Measurements from ENCODE around the gene ECHDC3. TPM values are rescaled to one million over a fixed set of nuclear protein-coding genes. Genes with fewer than 3 reads are reported as not detected.

Gene ECHDC3
- total and polyA plus RNA-seq, 10 of the 15 experiments (the other 5 are each of a cell fraction or from before 2014, with no cell fraction given), result 0.16 to 10.0 (median 6.0) TPM

Other genes starting within 250 kb of the ECHDC3 start
- gene USP6NL, start 130.7 kb upstream of the ECHDC3 start, total RNA-seq (2014; rRNA removed), result 25.8 and 32.1 TPM in 2 replicates
- gene USP6NL, start 130.7 kb upstream of the ECHDC3 start, total RNA-seq (2014; rRNA removed; fragmentation: Illumina TruSeq; extraction: Trizol), result 21.7 and 22.2 TPM in 2 replicates
- 25.0 and 27.7 TPM in 2 replicates for gene USP6NL, start 130.7 kb upstream of the ECHDC3 start, total RNA-seq (2021)
- gene USP6NL, start 130.7 kb upstream of the ECHDC3 start, polyA plus RNA-seq (2011; rRNA removed), result 12.1 and 13.3 TPM in 2 replicates
- 22.5 and 24.0 TPM in 2 replicates for gene USP6NL, start 130.7 kb upstream of the ECHDC3 start, polyA plus RNA-seq (2014; fragmentation: Illumina TruSeq; extraction: Trizol)
- gene USP6NL, start 130.7 kb upstream of the ECHDC3 start, polyA plus RNA-seq (2014; fragmentation: Nextera tagmentation; extraction: Ambion mirVana), result 1 to 10 TPM; 4.0 to 6.5 TPM
- 19.2 and 21.5 TPM in 2 replicates for gene USP6NL, start 130.7 kb upstream of the ECHDC3 start, polyA plus RNA-seq (2014; rRNA removed)
- 10 to 100 TPM; 12.5 to 14.9 TPM for gene USP6NL, start 130.7 kb upstream of the ECHDC3 start, polyA plus RNA-seq (2016; fragmentation: Nextera tagmentation; extraction: Ambion mirVana)
- 0.16 TPM in 1 of 2 replicates, not detected in the other for gene PROSER2, start 81.0 kb downstream of the ECHDC3 start, total RNA-seq (2014; rRNA removed)
- gene PROSER2, start 81.0 kb downstream of the ECHDC3 start, total RNA-seq (2014; rRNA removed; fragmentation: Illumina TruSeq; extraction: Trizol), result 0.04 TPM in 1 of 2 replicates, not detected in the other
- gene PROSER2, start 81.0 kb downstream of the ECHDC3 start, total RNA-seq (2021), result 0.10 and 0.27 TPM in 2 replicates
- gene PROSER2, start 81.0 kb downstream of the ECHDC3 start, polyA plus RNA-seq (2011; rRNA removed), result 0.04 TPM in 1 of 2 replicates, not detected in the other
- 0.25 TPM in 1 of 2 replicates, not detected in the other for gene PROSER2, start 81.0 kb downstream of the ECHDC3 start, polyA plus RNA-seq (2014; fragmentation: Illumina TruSeq; extraction: Trizol)
- gene PROSER2, start 81.0 kb downstream of the ECHDC3 start, polyA plus RNA-seq (2014; fragmentation: Nextera tagmentation; extraction: Ambion mirVana), result not detected
- 0.27 TPM in 1 of 2 replicates, not detected in the other for gene PROSER2, start 81.0 kb downstream of the ECHDC3 start, polyA plus RNA-seq (2014; rRNA removed)
- not detected for gene PROSER2, start 81.0 kb downstream of the ECHDC3 start, polyA plus RNA-seq (2016; fragmentation: Nextera tagmentation; extraction: Ambion mirVana)